CD4-positive, alpha-beta T cell treated with Interferon gamma for 1 hour (primary cell): ENCODE measurements around the gene GPRIN1.
"Not testable (repeated sequence)": the region's sequence is repeated elsewhere in the genome, so short reads cannot be mapped to it uniquely, and the experiment has no call there.

Experiments used
- DNase-seq: peaks from one replicate; pipeline ENCODE4 v3.0.0-alpha.2; 2020

Gene GPRIN1

DNA sequence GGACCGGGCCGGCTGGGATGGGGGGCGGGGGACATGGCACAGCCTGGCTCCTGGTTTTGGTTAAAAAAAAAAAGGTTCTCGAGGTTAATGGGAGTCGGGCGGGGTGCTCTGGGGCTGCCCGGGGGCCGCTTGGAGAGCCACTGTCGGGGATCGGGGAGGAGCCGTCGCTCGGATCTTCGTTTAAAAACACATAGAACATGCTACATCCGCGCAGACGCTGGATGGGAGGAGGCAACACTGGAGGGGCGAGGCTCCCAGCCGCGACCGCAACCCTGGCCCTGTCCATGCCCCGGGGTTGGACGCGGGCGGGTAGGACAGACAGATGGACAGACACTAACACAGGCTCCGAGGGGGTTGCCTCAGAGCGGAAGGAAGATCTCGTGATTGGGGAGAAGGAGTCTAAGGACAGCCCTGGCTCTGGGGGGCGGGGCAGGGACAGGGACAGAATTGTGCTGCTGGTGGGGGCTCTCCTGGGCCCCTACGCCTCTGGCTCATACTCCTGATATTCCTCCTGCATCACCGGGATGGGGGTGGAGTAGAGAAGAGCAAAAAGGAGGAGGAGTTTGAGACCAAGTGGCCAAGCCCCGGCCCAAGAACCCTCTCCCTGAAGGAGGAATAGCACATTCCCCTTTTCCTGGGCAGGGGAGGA is 10.5 kb upstream of the GPRIN1 start:
- no peak for DNase-seq

DNA sequence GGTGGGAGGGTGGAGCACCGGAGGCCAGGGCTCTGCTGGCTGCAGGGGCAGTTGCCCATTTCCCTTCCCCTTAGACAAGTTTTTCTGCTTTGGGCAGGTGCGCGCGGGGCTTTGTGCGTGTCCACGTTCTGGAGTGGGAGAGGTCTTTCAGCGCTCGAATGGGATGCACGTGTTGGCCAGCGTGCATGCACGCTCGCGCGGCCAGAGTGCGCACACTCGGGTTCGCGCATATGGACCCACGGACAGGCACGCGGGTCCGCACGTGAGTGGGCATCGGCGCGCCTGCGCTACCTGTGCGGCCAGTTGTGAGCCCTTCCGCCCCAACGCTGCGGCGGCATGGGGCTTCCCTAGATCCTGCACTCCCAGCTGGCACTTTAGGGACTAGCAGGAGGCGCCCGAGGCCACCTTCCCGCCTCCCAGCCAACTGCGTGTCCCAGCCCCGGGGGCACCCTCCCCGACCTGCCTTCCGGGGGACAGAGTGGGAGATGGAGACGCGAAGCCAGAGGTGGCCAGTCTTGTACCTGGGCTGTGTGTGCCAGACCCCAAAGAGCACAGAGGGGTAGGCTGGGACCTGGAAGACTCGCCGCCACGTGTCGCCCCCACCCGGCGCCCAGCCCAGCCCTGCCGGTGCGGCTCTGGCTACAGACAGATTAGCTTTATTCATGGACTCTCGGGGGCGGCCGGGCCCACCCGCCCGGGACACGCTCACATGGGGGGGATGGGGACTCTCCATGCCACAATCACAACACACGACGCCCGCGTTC is 9.8 kb upstream of the GPRIN1 start:
- no peak for DNase-seq

DNA sequence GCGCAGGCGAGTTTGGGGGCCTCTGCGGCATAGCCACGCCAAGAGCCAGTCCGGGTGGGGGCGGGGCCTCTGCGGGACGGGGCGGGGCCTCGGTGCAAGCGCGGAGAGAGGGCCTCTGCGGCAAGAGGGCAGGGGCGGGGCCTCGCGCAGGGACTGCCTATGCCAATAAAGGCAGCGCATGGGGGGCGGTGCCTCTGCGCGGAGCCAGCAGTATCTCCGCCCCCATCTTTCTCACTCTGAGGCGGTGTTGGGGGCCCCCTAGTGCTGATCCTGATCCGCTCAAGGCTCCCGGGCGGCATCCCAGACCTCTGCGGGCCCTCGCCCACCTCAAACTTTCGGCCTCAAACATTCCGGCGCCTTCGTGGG is 9.2 kb upstream of the GPRIN1 start:
- DNase-seq, result peak; percentile 85

DNA sequence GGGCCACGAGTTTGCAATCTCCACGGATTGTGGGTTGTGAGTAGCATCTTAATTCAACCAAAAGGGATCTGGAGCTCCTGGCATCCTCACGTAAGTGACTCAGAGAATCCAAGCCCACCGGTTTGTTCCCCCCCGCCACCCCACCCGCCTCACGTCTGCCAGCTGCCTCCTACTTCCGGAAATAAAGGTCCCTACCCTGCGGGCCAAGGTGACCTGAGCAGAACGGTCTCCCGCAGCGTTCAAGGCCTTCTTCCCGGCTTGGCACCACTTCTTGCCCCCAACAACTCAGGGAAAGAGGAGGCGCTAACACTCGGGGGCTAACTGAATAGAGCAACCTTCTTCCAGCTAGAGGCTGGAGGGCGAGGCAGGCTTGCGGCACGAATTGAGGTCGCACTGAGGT is 8.8 kb upstream of the GPRIN1 start:
- DNase-seq, result no peak

DNA sequence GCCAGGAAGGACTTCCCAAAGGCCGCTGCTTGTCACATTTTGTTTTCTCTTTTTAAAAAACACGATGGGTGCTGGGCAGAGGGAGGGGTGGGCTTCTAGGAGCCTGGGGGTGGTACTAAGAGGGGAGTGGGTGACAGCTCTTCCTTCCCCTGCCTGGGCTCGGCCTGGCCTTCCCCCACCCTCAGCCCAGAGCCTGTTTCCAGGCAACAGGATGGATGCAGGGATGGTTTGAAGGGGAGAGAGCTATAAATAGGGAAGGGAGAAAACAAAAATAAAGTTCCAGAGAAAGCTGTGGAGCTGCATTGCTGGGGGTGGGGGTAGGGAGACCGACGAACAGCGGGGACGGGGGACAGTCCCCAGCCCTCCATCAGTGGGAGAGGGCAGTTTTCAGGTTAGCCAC is 6.6 kb upstream of the GPRIN1 start:
- no peak for DNase-seq

DNA sequence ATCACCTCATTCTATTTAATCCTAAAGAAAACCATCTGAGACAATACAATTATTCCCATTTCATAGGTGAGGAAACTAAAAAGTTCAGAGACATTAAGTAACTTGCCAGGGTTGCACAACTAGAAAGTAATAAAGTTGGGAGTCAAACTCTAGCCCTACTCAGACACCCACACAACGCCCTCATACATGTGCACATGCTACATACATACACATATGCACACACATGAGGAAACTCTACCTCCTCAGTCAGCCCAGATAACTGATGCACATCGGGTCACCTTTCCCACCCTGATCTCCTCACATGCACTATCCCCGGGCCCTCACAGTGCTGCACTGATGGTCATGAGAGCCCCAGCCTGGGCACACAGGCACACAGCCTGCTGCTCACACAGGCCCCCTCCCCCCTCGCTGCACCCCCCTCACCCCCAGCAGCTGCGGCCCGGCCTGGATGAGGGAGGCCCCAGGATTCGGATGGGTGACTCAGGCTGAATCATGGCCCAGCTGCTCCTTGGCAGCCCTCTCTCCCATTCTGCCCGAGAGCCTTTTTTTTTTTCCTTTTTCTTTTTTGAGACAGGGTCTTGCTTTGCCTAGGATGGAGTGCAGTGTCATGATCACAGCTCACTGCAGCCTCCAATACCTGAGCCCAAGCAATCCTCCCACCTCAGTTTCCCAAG is 5.0 kb upstream of the GPRIN1 start:
- DNase-seq, result no peak

DNA sequence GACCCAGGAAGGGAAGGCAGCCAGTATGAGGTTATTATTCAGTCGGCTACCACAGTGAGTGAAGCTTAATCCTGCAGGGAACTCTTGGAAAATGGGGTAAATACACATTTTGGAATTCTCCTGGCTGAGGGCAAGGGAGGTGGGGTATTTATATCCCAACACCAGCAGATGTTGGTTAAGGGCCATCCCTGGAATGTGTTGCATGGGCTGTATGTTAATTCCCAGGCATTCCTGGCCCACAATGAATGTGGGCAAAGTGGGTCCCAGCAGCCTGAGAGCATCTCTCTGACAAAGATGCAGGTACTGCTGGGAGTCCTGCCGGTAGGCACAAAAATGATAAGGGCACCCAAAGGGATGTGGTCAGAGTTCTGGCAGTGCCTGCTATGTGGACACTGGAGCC is 2.9 kb upstream of the GPRIN1 start:
- DNase-seq, result no peak

DNA sequence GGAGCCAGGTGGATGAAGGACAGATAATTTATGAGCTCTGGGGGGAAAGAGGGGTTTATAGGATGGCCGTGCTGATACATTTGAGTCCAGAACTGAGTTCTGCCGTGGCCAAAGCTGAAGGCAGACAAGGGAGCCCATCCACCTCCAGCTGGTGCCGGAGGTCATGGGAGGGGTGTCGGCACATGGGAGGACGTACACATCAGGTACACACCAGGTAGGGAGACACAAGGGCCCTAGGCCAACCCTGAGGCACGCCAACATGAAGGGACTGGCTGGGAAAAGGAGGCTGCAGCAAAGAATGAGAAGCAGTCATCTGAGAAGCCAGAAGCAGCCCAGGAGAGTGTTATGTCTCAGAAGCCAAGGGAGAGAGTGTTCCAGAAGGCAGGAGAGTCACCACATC is 2.1 kb upstream of the GPRIN1 start:
- DNase-seq, result no peak

DNA sequence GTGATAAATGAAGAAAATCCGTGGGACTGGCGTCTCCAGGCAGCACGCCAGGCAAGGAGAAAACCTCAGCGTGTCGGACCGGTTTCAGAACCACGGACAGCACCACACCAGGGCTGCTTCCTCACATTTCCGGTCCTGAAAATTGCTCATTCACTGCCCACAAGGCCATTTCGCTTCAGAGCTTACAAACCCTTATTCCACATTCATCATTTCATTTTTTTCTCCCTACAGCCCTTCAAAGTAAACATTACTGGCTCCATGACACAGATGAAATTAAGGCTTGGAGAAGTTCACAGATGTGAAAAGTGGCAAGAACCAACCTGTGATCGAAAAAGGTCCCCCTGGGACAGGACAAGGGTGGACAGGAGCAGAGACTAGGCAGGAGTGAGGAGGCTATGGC is 1.5 kb upstream of the GPRIN1 start:
- peak; percentile 30 for DNase-seq

DNA sequence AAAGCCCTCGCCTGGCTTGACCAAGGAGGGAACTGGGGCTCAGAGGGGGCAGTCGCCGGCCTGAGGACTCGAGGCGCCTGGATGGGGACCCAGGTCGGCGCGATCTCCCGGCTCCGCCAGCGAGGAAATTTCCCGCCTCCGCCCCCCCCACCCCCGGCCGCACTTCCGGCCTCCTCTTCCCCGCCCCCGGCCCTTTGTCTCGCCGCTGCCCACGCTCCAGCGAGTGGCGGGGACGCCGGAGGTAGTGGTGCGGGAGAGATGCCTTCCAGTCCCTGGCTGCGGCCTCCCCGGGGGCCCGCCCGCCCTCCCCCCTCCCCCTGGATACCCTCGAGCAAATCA is 448 bp upstream of the GPRIN1 start:
- no peak for DNase-seq

DNA sequence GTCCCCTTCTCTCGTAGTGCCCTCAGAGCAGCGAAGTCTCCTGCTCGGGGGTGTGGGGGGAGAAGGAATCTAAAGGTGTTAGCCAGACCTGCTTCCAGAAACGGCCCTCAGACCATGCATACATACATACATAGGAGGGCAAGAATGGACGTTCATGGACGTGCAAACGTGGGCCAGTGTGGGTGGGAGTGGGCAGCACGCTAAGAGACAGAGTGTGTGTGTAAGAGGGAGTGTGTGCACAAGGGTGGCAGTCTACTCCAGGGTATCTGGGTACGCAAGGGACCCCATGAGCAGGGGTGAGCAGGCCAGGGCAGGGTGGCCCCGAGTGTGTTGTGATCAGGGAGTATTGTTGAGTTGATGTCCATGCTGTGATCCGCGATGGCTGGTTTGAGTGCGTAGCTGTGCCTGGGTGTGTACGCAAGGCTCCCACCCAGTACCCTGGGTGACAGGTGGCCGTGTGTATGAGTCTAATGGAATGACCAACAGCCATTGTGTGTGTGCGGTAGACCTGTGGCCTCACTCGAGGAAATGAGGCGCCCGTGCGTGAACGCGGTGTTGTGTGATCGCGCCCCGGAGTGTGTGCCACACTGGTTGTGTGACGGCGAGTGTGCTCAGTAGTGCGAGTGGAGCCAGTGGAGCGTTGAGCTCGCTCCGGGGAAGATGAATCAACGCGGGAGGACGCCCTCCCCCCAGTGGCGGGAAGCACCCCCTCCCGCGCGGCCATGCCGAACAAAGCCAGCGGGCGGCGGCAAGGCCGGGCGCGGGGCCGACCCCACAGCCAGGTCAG is 826 bp downstream of the GPRIN1 start:
- DNase-seq, result peak; percentile 25

DNA sequence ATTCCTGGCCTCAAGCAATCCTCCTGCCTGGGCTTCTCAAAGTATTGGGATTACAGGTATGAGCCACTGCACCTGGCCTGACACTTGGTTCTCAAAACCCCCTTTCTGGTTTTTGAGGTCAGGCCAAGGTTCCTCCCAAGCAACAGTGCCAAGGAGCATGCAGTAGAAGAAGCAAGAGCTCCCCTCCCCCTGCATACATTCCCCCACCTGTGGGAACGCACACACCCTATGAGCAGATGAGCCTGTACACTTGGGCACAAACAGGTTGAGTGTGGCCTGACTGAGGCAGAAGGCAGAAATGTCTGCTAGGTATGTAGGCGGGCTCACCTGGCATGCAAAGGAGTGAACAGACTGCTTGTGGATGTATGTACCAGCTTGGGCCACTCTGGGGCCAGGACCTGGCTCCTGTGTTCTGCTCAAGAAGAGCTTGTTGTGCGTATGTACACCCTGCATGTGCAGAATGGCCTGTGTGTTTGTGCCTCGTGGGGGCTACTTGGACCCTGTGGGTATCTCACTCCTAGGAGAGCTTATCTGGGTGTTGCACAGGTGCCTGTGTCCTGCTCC is 1.7 kb downstream of the GPRIN1 start:
- DNase-seq, result no peak

DNA sequence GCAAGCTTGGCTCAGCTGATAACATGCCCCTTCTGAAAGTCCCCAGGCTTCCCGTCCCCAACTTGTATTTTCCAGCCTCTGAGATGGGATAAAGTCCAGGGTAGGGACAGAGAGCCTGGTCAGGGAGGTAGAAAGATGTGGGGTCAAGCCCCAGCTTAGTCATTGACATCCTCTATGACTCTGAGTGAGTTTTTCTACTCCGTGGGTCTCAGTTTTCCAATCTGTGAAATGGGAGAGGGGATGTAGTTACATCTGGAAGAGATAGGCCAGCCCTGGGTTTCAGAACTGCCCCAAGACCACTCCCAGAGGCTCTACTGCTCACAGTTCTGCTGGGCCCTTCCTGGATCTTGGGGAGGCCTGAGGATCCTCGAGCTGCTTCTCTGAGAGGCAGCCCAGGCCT is 3.1 kb downstream of the GPRIN1 start:
- DNase-seq, result no peak

DNA sequence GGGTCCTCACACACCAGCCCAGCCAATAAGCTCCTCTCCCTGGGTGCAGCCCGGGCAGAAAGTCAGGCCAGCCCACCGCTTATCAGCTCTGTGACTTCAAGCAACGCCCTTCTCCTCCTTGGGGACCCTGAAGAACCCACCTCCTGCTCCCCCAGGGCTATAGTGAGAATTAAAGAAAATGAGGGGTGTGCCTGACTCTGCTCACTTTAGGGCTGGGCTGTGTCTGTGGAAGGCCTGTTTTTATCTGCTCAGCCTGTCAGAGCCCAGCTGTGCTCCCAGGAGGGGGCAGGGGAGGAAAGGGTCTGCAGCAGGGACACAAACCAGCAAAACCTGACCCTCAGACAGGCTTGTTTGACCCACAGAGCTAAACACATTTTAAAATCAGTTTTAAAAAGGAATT is 3.9 kb downstream of the GPRIN1 start:
- no peak for DNase-seq

DNA sequence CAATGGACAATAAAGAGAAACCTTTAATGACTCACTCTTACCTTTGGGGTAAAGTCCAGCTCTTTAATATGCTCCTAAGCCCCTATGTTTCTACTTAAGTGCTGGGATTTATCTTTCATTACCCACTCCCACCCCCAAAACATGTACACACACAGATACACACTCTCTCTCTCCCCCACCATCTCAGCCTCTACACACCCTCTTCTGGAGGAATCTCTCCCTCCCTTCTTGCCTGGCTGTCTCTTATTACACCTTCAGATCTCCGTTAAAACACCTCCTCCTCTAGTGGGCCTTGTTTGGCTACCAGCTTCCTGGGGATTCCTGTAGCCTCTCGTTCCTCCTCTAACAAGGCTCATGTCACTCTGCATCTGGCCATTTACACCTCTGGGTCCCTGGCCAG is 6.9 kb downstream of the GPRIN1 start:
- DNase-seq, result no peak

DNA sequence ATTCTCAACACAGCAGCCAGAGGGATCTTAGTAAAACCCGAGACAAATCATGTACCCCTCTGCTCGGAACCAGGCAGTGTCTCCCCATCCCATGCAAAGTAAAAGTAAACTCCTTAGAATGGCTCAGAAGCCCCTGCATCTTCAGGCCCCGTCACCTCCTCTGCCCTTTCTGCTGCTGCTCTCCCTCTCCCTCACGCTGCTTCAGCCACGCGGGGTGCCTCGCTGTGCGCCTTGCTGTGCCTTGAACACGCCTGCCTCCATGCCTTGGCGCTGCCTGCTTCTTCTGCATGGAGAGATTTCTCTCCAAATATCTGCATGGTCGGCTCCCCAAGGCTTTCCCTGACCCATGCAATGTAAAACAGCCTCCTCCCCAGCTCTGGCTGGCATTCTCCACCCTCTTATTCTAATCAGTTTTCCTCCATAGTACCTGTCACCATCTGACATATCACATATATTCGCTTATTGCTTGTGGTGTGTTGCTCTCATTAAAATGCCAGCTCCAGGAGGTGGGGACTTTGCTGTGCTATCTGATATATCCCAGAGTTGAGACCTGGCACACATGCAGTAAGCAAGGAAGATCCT is 8.0 kb downstream of the GPRIN1 start:
- no peak for DNase-seq

DNA sequence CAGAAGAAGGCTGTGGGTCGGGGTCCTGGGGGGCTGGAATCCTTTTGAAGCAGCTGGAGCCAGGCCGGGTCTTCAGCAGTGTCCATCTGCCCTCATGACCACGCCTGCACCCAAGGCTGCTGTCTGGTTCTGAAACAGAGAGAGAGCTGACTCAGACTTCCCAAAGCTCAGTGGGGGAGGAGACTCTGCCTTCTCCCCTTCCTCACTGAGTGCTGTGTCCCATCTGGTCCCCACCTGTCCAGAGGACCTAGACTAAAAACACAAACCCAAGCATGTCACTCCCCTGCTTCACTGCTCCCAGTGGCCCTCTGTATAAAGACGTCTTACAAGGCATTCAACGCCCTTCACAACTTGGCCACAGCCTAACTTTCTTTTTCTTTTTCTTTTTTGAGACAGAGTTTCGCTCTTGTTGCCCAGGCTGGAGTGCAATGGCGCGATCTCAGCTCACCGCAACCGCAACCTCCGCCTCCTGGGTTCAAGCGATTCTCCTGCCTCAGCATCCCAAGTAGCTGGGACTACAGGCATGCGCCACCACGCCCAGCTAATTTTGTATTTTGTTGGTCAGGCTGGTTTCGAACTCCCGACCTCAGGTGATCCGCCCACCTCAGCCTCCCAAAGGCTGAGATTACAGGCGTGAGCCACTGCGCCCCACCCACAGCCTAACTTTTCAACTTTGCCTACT is 10.1 kb downstream of the GPRIN1 start:
- not testable (repeated sequence) for DNase-seq

DNA sequence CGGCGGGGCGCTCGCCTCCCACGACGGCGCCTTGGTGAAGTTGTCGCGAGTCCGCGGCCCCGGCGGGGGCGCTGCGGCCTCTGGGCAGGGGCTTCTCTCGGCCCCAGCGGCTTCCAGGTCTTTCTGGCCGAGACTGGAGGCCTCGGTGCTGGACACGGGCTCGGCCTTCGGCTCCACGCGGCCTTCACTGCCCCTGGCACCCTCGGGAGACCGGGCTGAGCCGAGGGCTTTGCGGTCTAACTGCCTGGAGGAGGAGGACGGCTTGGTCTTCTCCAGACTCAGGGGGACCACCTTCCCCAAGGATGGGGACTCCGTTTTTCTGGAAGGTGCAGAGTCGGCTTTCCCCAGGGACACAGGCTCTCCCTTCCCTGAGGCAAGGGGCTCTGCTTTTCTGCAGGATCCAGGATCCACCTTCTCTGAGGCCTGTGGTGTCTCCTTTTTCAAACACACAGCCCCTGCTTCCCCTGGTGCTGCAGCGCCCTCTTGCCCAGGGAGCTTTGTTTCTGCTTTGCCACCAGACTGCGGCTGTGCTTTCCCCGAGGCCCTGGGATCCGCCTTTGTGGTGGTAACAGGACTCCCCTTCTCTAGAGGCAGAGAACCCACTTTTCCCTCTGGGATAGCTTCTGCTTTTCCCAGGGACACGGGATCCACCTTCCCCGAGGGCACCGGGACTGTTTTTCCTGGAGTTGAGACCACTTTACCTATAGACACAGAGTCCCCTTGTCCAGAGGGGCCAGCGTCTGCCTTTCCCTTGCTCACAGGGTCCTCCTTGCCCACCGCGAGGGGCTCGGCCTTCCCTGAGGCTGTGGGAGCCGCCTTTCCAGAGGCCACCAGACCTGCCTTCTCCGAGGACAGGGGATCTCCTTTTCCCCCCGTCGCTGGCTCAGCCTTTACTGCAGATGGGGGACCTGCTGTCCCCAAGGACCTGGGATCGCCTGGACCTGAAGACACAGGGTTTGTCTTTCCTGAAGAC is 12.3 kb downstream of the GPRIN1 start:
- DNase-seq, result no peak

DNA sequence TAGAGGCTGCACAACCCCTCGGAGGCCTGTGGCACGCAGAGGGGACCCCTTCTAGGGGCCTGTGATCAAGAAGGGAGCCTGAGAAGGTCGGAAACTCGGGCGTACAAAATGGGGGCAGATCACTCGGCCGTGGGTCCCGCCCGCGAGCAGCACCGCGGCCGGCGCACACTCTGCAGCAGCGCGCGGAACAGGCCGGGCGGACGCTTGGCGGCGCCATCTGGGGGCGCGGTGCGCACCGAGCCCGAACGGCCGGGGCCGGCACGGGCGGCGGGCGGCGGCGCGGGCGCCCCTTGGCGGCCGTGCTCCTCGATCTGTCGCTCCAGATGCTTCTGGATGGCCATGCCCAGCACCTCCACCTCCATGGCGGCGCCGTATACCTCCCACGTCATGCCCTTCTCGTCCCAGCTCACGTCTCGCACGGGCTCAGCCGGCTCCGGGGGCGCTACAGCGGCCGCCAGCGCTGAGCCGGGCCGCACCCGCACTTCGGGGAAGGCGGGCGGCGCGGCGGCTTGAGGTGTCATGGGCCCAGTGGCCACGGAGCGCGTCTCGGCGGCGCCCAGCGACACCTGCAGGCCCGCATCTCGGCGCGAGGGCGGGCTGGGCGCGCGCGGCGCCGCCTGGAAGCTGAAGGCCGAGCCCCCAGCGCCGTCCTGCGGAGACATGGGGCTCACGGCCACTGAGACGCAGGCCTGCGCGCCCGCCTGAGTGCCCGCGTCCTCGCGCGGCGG is 13.1 kb downstream of the GPRIN1 start:
- peak; percentile 71 for DNase-seq

DNA sequence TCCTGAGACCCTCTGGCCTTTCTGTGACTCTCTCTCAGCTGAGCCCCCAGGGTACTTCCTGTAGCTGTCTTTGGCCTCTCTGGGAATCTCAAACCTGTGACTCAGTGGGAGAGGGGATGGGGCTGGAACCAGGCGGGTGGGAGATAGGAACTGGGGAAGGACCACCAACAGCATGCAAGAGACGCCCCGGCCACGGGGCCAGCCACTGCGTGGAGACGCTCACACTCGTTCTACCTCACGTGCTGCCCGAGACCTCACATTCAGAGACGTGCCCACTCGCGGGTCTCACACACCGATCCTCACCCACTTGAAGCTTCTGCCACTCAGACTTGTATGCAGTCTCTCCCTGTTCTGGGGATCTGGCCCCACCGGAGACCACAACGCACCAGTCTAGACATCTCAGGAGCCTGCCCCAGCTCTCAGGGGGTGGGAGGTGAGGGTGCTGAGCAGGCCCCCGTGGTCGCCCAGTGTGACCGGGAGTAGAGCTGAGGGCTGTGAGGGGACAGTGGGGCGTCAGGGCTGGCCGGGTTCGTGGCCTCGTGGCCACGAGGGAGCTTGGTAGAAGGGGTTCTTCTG is 13.8 kb downstream of the GPRIN1 start:
- DNase-seq, result no peak
